Neural cell (in vitro differentiated cells): ENCODE measurements around the gene CNKSR2. TPM values are rescaled to one million over a fixed set of nuclear protein-coding genes. Genes with fewer than 3 reads are reported as not detected.

ENCODE experiments used
- H2AFZ ChIP-seq: fragments of 200-600, 300-800 bp; sonication (generic), shearing (Covaris generic); 2 replicates; pipeline ENCODE4 v1.6.0; 2014; ENCODE audit warnings: low read depth, mild to moderate bottlenecking, antibody characterized with exemption, low read length, moderate library complexity
- H3F3A ChIP-seq: fragments of 200-600 bp; shearing (Covaris generic); 2 replicates; pipeline ENCODE4 v1.6.1; 2016; ENCODE audit warnings: mild to moderate bottlenecking, moderate library complexity, mixed read lengths, antibody characterized with exemption, low read length; ENCODE audit not compliant: insufficient read depth, poor library complexity, severe bottlenecking
- H3K27ac ChIP-seq: fragments of 200-600, 300-800 bp; sonication (generic), shearing (Covaris generic); 2 replicates; pipeline ENCODE4 v1.5.1; 2014; ENCODE audit warnings: mild to moderate bottlenecking, low read length, moderate library complexity
- H3K27me3 ChIP-seq: fragments of 300-800, 200-600 bp; sonication (generic), shearing (Covaris generic); 2 replicates; pipeline ENCODE4 v1.6.0; 2014; ENCODE audit warnings: mild to moderate bottlenecking, low read depth, low read length, moderate library complexity; ENCODE audit not compliant: insufficient read depth
- H3K36me3 ChIP-seq: fragments of 300-800, 200-600 bp; sonication (generic), shearing (Covaris generic); 2 replicates; pipeline ENCODE4 v1.5.1; 2014; ENCODE audit warnings: mild to moderate bottlenecking, antibody characterized with exemption, low read length, moderate library complexity; ENCODE audit not compliant: insufficient read depth
- H3K4me2 ChIP-seq: fragments of 300-800, 200-600 bp; sonication (generic), shearing (Covaris generic); 2 replicates; pipeline ENCODE4 v1.6.0; 2014; ENCODE audit warnings: mild to moderate bottlenecking, low read length
- H3K4me3 ChIP-seq: fragments of 300-800, 200-600 bp; sonication (generic), shearing (Covaris generic); 2 replicates; pipeline ENCODE4 v1.5.1; 2014; ENCODE audit warnings: mild to moderate bottlenecking, low read length, moderate library complexity
- H3K79me2 ChIP-seq: fragments of 200-600 bp; shearing (Covaris generic); replicated peaks from 2 replicates; pipeline ENCODE4 v1.6.0; 2014; ENCODE audit warnings: mild to moderate bottlenecking, low read length, moderate library complexity; ENCODE audit not compliant: insufficient read depth
- H3K9ac ChIP-seq: fragments of 300-800, 200-600 bp; sonication (generic), shearing (Covaris generic); 2 replicates; pipeline ENCODE4 v1.6.1; 2016; ENCODE audit warnings: mild to moderate bottlenecking, low read length, mixed read lengths
- H3K9me2 ChIP-seq: fragments of 200-600 bp; shearing (Covaris generic); 2 replicates; pipeline ENCODE4 v1.6.1; 2016; ENCODE audit warnings: mild to moderate bottlenecking, low read length, mixed read lengths; ENCODE audit not compliant: insufficient read depth
- H3K9me3 ChIP-seq: fragments of 200-600, 300-800 bp; sonication (generic), shearing (Covaris generic); 2 replicates; pipeline ENCODE4 v1.6.1; 2016; ENCODE audit warnings: mild to moderate bottlenecking, mixed run types, low read length, moderate library complexity, mixed read lengths
- H4K20me1 ChIP-seq: fragments of 200-600 bp; shearing (Covaris generic); 2 replicates; pipeline ENCODE4 v1.6.1; 2016; ENCODE audit warnings: mild to moderate bottlenecking, mixed run types; ENCODE audit not compliant: insufficient read depth
- EP300 ChIP-seq: fragments of 450-650 bp; conservative IDR thresholded peaks from 2 replicates; pipeline ENCODE4 v1.6.1; 2014; ENCODE audit warnings: antibody characterized with exemption, mild to moderate bottlenecking, moderate library complexity; ENCODE audit not compliant: poor library complexity, severe bottlenecking
- EZH2 ChIP-seq: fragments of 200-600, 300-800 bp; shearing (Covaris generic), sonication (generic); IDR thresholded peaks from 2 replicates; pipeline ENCODE4 v1.6.1; 2014; ENCODE audit warnings: antibody characterized with exemption, low read length, borderline replicate concordance, mild to moderate bottlenecking; ENCODE audit not compliant: insufficient read depth, poor library complexity, severe bottlenecking
- MXI1 ChIP-seq: fragments of 450-650 bp; conservative IDR thresholded peaks from 2 replicates; pipeline ENCODE4 v1.6.1; 2014; ENCODE audit warnings: antibody characterized with exemption, mild to moderate bottlenecking; ENCODE audit not compliant: poor library complexity, severe bottlenecking
- POLR2AphosphoS5 ChIP-seq: IDR thresholded peaks from 2 replicates; pipeline ENCODE4 v1.6.1; 2012
- RAD21 ChIP-seq: fragments of 450-650 bp; conservative IDR thresholded peaks from 2 replicates; pipeline ENCODE4 v1.6.1; 2014; ENCODE audit warnings: antibody characterized with exemption, mild to moderate bottlenecking, moderate library complexity
- SMC3 ChIP-seq: fragments of 450-650 bp; conservative IDR thresholded peaks from 2 replicates; pipeline ENCODE4 v1.6.1; 2014; ENCODE audit warnings: antibody characterized with exemption, mild to moderate bottlenecking, moderate library complexity; ENCODE audit not compliant: poor library complexity
- TAF1 ChIP-seq: IDR thresholded peaks from 2 replicates; pipeline ENCODE4 v1.6.1; 2012; ENCODE audit warnings: low read depth
- polyA plus RNA-seq: library from polyadenylated mRNA; depleted of rRNA; stranded (reverse); fragments of >200 nt; gene quantifications from 2 replicates; pipeline ENCODE4 v1.2.3, GENCODE V29; 2014
- TF ChIP-seq, protein P1 (sequence below): fragments of 450-650 bp; IDR thresholded peaks from 2 replicates; pipeline ENCODE4 v1.5.1; 2014; ENCODE audit warnings: antibody characterized with exemption, mild to moderate bottlenecking, moderate library complexity; ENCODE audit not compliant: poor library complexity, severe bottlenecking
- TF ChIP-seq, protein P2 (sequence below): IDR thresholded peaks from 2 replicates; pipeline ENCODE4 v1.6.1; 2012; ENCODE audit warnings: borderline replicate concordance

Gene CNKSR2
- polyA plus RNA-seq, 1 donor from 2014 or later = 31.1 TPM

GRCh38 chrX:21610168-21610567 lies 235.9 kb downstream of the CNKSR2 start:
- no peaks in the 10 kb centered on the region for H3K36me3 ChIP-seq
- no peak overlapping the region for H3K4me3 ChIP-seq
- H3K9me3 ChIP-seq = no peaks in the 10 kb centered on the region
- H3K9me2 ChIP-seq = no peaks in the 10 kb centered on the region
- no peak overlapping the region for H3K4me2 ChIP-seq
- H3K27ac ChIP-seq = no peak overlapping the region
- no peaks in the 10 kb centered on the region for H3K79me2 ChIP-seq
- no peak overlapping the region for H2AFZ ChIP-seq
- H3F3A ChIP-seq = no peaks in the 10 kb centered on the region
- no peak for TF ChIP-seq MXI1
- no peak for TF ChIP-seq EP300
- no peak for TF ChIP-seq TAF1
- no peak for TF ChIP-seq SMC3
- TF ChIP-seq, protein P1, sequence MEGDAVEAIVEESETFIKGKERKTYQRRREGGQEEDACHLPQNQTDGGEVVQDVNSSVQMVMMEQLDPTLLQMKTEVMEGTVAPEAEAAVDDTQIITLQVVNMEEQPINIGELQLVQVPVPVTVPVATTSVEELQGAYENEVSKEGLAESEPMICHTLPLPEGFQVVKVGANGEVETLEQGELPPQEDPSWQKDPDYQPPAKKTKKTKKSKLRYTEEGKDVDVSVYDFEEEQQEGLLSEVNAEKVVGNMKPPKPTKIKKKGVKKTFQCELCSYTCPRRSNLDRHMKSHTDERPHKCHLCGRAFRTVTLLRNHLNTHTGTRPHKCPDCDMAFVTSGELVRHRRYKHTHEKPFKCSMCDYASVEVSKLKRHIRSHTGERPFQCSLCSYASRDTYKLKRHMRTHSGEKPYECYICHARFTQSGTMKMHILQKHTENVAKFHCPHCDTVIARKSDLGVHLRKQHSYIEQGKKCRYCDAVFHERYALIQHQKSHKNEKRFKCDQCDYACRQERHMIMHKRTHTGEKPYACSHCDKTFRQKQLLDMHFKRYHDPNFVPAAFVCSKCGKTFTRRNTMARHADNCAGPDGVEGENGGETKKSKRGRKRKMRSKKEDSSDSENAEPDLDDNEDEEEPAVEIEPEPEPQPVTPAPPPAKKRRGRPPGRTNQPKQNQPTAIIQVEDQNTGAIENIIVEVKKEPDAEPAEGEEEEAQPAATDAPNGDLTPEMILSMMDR = no peak
- TF ChIP-seq POLR2AphosphoS5 = no peak
- TF ChIP-seq EZH2 = no peak
- TF ChIP-seq RAD21 = no peak
- TF ChIP-seq, protein P2, sequence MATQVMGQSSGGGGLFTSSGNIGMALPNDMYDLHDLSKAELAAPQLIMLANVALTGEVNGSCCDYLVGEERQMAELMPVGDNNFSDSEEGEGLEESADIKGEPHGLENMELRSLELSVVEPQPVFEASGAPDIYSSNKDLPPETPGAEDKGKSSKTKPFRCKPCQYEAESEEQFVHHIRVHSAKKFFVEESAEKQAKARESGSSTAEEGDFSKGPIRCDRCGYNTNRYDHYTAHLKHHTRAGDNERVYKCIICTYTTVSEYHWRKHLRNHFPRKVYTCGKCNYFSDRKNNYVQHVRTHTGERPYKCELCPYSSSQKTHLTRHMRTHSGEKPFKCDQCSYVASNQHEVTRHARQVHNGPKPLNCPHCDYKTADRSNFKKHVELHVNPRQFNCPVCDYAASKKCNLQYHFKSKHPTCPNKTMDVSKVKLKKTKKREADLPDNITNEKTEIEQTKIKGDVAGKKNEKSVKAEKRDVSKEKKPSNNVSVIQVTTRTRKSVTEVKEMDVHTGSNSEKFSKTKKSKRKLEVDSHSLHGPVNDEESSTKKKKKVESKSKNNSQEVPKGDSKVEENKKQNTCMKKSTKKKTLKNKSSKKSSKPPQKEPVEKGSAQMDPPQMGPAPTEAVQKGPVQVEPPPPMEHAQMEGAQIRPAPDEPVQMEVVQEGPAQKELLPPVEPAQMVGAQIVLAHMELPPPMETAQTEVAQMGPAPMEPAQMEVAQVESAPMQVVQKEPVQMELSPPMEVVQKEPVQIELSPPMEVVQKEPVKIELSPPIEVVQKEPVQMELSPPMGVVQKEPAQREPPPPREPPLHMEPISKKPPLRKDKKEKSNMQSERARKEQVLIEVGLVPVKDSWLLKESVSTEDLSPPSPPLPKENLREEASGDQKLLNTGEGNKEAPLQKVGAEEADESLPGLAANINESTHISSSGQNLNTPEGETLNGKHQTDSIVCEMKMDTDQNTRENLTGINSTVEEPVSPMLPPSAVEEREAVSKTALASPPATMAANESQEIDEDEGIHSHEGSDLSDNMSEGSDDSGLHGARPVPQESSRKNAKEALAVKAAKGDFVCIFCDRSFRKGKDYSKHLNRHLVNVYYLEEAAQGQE = no peak
- H3K9ac ChIP-seq = no peak overlapping the region
- H3K27me3 ChIP-seq = no peaks in the 10 kb centered on the region
- H4K20me1 ChIP-seq = no peaks in the 10 kb centered on the region

GRCh38 chrX:21612154-21612553 lies 237.9 kb downstream of the CNKSR2 start:
- H3K27me3 ChIP-seq = no peaks in the 10 kb centered on the region
- no peak overlapping the region for H3K27ac ChIP-seq
- no peaks in the 10 kb centered on the region for H3K79me2 ChIP-seq

More at GRCh38 chrX:21612154-21612553, 237.9 kb downstream of the CNKSR2 start:
- H3K9me3 ChIP-seq = no peaks in the 10 kb centered on the region
- H3K4me3 ChIP-seq = no peak overlapping the region
- no peaks in the 10 kb centered on the region for H3F3A ChIP-seq
- TF ChIP-seq, protein P1 = no peak
- no peak for TF ChIP-seq EP300
- no peak for TF ChIP-seq MXI1
- TF ChIP-seq EZH2 = no peak
- no peak for TF ChIP-seq TAF1
- TF ChIP-seq POLR2AphosphoS5 = no peak
- TF ChIP-seq RAD21 = no peak
- no peak for TF ChIP-seq SMC3
- TF ChIP-seq, protein P2 = no peak
- H3K4me2 ChIP-seq = no peak overlapping the region
- H2AFZ ChIP-seq = no peak overlapping the region
- no peaks in the 10 kb centered on the region for H3K36me3 ChIP-seq
- no peaks in the 10 kb centered on the region for H4K20me1 ChIP-seq
- no peak overlapping the region for H3K9ac ChIP-seq
- H3K9me2 ChIP-seq = no peaks in the 10 kb centered on the region
